C4-2B (cell line): ENCODE results near the gene GPX5.

ENCODE experiments used
- CTCF ChIP-seq: fragments of 450-650 bp; conservative IDR thresholded peaks from 2 replicates; pipeline ENCODE4 v1.5.1; 2017; ENCODE audit warnings: mild to moderate bottlenecking
- ZFX ChIP-seq: fragments of 450-650 bp; IDR thresholded peaks from 2 replicates; pipeline ENCODE4 v1.6.1; 2017

- TF ChIP-seq CTCF (no peak), ZFX (no peak)
These were observed 26.4 kb downstream of the GPX5 start for GRCh38 chr6:28551891-28552666.
